ENCODE measurements around the gene TIGD6.

DNA sequence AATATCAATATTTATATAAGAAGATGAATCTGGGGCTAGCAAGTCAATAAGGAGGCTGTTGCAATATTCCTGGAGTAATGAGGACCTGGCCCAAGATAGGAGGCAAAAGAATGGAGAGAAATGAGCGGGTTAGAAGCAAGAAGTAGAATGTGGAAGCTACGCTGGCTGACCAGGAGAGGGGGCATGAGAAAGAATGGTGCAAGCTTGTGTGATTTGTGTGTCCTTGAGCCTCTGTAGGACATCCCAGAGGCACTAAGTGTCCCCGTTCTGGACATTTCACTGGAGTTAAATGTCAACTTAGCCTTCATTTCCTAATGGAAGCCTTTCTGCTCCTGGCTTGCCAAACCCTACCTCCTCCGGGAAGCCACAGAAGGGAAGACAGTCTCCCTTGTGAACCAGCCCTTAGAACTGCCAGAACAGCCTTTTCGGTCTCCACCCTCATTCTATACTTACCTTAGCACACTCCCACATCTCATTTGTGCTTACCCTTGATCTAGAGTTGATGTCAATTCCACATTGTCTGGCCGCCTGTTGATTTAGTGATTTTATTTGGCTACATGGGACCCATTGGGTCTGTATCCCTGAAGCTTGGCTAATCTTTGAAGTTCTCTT, 49.2 kb downstream of the TIGD6 start:
- TF ChIP-seq, protein P1, sequence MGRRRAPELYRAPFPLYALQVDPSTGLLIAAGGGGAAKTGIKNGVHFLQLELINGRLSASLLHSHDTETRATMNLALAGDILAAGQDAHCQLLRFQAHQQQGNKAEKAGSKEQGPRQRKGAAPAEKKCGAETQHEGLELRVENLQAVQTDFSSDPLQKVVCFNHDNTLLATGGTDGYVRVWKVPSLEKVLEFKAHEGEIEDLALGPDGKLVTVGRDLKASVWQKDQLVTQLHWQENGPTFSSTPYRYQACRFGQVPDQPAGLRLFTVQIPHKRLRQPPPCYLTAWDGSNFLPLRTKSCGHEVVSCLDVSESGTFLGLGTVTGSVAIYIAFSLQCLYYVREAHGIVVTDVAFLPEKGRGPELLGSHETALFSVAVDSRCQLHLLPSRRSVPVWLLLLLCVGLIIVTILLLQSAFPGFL (CRISPR knock-in tag; IDR thresholded peaks at IDR 0.05; ENCODE audit: borderline replicate concordance) = no peak
- TF ChIP-seq, protein P2, sequence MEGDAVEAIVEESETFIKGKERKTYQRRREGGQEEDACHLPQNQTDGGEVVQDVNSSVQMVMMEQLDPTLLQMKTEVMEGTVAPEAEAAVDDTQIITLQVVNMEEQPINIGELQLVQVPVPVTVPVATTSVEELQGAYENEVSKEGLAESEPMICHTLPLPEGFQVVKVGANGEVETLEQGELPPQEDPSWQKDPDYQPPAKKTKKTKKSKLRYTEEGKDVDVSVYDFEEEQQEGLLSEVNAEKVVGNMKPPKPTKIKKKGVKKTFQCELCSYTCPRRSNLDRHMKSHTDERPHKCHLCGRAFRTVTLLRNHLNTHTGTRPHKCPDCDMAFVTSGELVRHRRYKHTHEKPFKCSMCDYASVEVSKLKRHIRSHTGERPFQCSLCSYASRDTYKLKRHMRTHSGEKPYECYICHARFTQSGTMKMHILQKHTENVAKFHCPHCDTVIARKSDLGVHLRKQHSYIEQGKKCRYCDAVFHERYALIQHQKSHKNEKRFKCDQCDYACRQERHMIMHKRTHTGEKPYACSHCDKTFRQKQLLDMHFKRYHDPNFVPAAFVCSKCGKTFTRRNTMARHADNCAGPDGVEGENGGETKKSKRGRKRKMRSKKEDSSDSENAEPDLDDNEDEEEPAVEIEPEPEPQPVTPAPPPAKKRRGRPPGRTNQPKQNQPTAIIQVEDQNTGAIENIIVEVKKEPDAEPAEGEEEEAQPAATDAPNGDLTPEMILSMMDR (IDR thresholded peaks at IDR 0.05) = no peak
- TF ChIP-seq, protein P3, sequence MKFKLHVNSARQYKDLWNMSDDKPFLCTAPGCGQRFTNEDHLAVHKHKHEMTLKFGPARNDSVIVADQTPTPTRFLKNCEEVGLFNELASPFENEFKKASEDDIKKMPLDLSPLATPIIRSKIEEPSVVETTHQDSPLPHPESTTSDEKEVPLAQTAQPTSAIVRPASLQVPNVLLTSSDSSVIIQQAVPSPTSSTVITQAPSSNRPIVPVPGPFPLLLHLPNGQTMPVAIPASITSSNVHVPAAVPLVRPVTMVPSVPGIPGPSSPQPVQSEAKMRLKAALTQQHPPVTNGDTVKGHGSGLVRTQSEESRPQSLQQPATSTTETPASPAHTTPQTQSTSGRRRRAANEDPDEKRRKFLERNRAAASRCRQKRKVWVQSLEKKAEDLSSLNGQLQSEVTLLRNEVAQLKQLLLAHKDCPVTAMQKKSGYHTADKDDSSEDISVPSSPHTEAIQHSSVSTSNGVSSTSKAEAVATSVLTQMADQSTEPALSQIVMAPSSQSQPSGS (CRISPR knock-in tag; IDR thresholded peaks at IDR 0.05; ENCODE audit: borderline replicate concordance, low read depth) = no peak
- TF ChIP-seq ZNF232 (CRISPR knock-in tag; IDR thresholded peaks at IDR 0.05) = no peak
- TF ChIP-seq GABPB1 (CRISPR knock-in tag; IDR thresholded peaks at IDR 0.05) = no peak
- TF ChIP-seq ZNF263 (CRISPR knock-in tag; IDR thresholded peaks at IDR 0.05; ENCODE audit: low read depth) = no peak
- no peak for TF ChIP-seq ESRRA (CRISPR knock-in tag; IDR thresholded peaks at IDR 0.05; ENCODE audit: borderline replicate concordance)
- TF ChIP-seq, protein P4, sequence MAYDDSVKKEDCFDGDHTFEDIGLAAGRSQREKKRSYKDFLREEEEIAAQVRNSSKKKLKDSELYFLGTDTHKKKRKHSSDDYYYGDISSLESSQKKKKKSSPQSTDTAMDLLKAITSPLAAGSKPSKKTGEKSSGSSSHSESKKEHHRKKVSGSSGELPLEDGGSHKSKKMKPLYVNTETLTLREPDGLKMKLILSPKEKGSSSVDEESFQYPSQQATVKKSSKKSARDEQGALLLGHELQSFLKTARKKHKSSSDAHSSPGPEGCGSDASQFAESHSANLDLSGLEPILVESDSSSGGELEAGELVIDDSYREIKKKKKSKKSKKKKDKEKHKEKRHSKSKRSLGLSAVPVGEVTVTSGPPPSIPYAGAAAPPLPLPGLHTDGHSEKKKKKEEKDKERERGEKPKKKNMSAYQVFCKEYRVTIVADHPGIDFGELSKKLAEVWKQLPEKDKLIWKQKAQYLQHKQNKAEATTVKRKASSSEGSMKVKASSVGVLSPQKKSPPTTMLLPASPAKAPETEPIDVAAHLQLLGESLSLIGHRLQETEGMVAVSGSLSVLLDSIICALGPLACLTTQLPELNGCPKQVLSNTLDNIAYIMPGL (CRISPR knock-in tag; IDR thresholded peaks at IDR 0.05) = no peak
- TF ChIP-seq ZNF121 (CRISPR knock-in tag; IDR thresholded peaks at IDR 0.05) = no peak
- TF ChIP-seq RELA (CRISPR knock-in tag; IDR thresholded peaks at IDR 0.05; ENCODE audit: borderline replicate concordance) = no peak
- TF ChIP-seq, protein P5, sequence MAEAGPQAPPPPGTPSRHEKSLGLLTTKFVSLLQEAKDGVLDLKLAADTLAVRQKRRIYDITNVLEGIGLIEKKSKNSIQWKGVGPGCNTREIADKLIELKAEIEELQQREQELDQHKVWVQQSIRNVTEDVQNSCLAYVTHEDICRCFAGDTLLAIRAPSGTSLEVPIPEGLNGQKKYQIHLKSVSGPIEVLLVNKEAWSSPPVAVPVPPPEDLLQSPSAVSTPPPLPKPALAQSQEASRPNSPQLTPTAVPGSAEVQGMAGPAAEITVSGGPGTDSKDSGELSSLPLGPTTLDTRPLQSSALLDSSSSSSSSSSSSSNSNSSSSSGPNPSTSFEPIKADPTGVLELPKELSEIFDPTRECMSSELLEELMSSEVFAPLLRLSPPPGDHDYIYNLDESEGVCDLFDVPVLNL (CRISPR knock-in tag; IDR thresholded peaks at IDR 0.05; ENCODE audit: borderline replicate concordance, low read depth) = no peak
- TF ChIP-seq MXD4 (CRISPR knock-in tag; IDR thresholded peaks at IDR 0.05; ENCODE audit: borderline replicate concordance) = no peak
- TF ChIP-seq, protein P6, sequence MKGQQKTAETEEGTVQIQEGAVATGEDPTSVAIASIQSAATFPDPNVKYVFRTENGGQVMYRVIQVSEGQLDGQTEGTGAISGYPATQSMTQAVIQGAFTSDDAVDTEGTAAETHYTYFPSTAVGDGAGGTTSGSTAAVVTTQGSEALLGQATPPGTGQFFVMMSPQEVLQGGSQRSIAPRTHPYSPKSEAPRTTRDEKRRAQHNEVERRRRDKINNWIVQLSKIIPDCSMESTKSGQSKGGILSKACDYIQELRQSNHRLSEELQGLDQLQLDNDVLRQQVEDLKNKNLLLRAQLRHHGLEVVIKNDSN (CRISPR knock-in tag; IDR thresholded peaks at IDR 0.05) = no peak
- TF ChIP-seq, protein P7, sequence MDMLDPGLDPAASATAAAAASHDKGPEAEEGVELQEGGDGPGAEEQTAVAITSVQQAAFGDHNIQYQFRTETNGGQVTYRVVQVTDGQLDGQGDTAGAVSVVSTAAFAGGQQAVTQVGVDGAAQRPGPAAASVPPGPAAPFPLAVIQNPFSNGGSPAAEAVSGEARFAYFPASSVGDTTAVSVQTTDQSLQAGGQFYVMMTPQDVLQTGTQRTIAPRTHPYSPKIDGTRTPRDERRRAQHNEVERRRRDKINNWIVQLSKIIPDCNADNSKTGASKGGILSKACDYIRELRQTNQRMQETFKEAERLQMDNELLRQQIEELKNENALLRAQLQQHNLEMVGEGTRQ (CRISPR knock-in tag; IDR thresholded peaks at IDR 0.05) = no peak

All from WTC11 (cell line).